Airway epithelial cell (primary cell): Measurements from ENCODE around the gene TYMP. TPM values are rescaled to one million over a fixed set of nuclear protein-coding genes. Genes with fewer than 3 reads are reported as not detected.

Experiments
- total RNA-seq: library from RNA; depleted of rRNA; stranded (reverse); fragments of >200 nt; gene quantifications from 2 replicates; pipeline ENCODE4 v1.2.3, GENCODE V29; 2015

The TYMP gene, protein sequence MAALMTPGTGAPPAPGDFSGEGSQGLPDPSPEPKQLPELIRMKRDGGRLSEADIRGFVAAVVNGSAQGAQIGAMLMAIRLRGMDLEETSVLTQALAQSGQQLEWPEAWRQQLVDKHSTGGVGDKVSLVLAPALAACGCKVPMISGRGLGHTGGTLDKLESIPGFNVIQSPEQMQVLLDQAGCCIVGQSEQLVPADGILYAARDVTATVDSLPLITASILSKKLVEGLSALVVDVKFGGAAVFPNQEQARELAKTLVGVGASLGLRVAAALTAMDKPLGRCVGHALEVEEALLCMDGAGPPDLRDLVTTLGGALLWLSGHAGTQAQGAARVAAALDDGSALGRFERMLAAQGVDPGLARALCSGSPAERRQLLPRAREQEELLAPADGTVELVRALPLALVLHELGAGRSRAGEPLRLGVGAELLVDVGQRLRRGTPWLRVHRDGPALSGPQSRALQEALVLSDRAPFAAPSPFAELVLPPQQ
- 41.4 and 51.3 TPM in 2 replicates for total RNA-seq

DNA sequence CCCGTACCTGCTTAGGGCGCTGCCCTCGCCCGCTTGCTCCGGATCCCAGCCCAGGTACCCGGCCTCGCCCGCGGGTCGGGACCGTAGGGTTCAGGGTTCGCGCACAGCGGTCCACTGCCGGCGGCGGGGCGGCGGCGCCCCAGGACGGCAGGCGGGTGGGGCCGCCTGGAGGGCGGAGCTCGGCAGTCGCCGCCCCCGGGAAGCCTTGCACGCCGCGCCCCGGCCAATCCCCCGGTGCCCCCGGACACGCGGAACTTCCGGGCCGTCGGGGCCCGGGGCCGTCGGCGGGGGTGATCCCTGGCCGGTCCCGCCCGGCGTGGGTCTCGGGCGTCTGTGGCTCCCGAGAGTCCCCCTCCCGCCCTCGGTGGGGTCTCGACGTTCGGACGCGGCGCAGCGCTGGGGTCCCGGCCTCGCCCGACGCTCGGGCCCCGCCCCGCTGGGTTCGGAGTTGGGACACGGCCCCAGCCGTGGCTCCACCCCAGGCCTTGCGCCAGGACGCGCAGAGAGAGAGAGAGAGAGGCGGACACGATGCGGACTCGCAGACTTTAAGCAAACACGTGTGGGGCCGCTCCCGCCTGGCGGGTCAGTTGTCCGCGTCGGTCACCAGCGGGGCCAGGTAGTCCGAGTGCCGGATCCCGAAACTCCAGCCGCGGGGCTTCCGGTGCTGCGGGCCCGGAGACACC is at the start of gene TYMP:
TSS of gene TYMP (minus strand) at position 116 of the 683 bp plus-strand sequence. CDS start 303 bp downstream, outside the sequence.

GRCh38 chr22:50577987-50578775 is 48.4 kb upstream of the TYMP start, which contains the start of gene CPT1B:
TSS of gene CPT1B (minus strand) at chr22:50578427. CDS start at chr22:50577915, 512 bp downstream.

DNA sequence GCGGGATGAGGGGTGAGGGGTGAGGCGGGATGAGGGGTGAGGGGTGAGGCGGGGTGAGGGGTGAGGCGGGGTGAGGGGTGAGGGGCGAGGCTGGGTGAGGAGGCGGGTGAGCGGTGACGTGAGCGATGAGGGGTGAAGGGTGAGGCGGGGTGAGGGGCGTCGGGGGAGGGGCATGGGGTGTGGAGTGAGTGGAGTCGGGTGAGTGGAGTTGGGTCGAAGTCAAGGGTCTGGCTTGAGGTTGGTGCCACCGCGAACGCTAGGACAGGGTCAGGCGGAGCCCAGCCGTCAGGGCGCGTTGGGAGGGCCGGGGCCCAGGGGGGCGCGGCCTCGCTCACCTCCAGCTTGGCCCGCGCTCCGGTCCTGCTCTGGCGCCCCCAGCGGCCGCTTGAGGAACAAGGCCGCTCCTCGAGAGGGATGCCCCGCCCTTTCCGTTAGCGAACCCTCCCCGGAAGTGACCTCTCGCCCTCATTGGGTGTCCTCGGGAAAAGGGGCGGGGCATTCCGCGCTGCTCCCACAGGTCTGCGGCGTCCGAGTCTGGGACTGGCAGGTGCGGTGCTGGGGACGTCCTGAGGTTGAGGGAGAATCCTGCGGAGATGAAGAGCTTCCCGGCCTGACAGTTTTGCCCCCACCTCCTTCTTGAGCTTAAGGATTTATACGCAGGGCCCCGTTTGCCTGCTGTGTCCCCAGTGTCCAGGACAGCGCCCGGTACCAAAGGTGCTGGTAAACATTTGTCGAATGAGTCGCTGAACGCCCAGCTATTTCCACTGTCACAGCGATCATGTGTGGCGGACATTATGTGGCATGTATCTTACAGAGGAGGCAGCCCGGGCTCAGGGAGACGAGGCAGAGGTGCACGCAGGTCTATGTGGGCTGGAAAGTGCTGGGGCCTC is 33.0 kb upstream of the TYMP start, which contains the start of gene SYCE3:
TSS of gene SYCE3 (minus strand) at position 397 of the 890 bp plus-strand sequence. CDS start 6,514 bp downstream, outside the sequence.

DNA sequence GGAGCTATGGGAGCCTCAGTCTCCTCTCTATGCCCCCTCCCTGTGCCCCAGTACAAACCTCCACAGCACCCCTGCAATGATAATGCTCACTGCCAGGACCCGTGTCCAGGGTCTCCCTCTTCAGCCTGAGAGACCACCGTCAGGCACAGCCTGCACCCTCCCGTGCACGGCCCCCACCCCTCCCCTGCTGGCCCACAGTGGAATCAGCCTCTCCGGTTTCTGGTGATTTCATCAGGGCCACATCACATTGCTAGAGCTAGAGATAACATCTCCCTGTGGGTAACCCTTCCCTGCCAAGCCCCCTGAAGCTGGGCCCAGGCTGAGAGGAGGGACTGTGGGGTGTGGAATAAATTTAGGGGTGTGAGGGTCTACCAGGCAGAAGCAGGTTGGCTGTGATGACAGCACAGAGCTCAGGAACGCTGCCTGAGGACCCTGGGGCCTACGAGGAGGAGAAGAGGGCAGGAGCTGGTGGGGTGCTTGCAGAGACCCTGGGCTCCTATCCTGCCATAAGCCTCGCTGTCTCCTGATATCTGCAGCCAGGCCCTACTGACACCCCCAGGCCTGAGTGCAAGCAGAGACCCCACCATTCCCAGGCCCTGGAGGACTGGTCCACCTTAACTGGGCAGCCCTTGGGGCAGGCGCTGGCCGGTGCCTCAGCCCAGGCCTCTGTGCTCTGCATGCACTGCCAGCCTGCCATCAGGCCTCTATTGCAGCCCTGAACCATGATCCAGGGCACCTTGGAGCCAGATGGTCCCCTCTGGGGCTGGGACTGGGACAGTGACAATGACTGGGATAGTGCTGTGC is 15.9 kb upstream of the TYMP start, which contains the start of gene KLHDC7B:
TSS of gene KLHDC7B (plus strand) at position 378 of the 804 bp plus-strand sequence. CDS start at position 723, 345 bp downstream.

DNA sequence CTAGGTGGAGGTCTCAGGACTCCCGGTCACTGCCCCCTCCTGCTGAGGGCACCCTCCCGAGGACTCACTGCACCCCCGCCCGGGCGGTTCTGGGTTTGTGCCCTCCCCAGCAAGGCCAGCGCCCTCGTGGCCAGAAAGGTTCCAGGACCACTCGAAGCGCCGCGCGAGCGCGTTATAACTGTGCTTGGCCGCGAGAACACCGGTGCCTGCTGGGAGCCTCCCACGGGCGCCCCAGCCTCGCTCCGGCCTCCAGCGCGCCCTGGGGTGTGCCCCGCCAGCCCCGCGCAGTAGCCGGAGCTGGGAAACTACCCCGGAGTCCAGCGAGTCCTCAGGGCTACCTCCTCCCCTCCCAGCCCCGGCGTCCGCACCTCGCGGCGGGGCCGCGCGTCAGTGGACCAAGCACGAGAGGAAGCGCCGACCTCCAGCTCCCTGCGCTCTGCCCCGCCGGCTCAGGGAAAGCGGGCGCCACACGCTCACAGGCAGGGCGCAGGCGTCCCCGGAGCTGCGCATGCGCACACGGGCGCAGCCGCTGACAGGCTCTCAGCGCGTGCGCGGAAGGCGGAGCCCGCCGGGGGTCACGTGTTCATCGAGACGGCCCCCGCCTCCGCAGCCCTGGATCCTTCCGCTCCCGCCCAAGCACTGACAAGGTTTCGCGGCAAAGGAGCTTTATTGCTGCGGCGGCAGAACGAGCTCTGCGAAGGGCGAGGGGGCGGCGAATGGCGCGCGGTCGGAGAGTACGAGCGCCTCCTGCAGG is 4.5 kb downstream of the TYMP start, which contains the start of gene SCO2:
TSS of gene SCO2 (minus strand) at position 495 of the 754 bp plus-strand sequence. CDS start 1,187 bp downstream, outside the sequence.

DNA sequence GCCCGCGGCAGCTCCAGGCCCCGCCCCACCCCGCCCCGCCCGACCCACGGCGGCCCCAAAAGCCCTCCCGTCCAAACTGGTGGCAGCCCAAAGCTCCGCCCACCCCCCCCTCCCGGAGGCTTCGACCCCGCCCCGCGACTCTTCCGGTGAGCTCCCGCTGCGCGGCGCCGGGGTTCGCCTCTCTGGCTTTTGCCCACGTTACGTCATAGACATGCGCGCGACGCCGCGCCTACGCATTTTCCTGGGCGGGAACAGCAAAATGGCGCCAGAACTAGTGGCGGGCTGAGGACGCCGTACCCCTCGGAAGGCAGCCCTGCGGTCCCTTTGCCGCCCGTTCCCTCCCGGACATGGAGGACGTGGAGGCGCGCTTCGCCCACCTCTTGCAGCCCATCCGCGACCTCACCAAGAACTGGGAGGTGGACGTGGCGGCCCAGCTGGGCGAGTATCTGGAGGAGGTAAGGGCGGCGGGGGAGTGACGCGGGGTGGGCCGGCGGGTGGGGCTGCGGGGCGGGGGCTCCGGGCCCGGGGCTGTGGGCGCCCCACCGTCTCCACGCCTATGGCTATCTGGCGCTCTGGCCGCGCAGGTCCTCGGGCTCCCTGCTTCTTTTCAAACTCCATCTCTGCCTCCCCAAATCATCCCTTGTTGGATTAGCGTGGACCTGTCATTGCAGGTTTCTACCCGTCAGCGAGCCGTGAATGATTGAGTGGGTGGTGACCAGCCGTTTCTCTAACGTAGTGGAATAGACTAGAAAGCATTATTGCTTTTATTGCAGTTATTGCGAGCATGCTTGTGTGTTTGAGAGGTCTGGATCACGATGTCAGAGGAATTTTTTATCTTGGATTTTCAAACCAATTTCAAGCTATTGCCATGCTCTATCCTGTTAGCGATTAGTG is 21.6 kb downstream of the TYMP start, which contains the start of gene NCAPH2:
TSS of gene NCAPH2 (plus strand) at position 234 of the 894 bp plus-strand sequence. CDS start at position 348, 114 bp downstream.

DNA sequence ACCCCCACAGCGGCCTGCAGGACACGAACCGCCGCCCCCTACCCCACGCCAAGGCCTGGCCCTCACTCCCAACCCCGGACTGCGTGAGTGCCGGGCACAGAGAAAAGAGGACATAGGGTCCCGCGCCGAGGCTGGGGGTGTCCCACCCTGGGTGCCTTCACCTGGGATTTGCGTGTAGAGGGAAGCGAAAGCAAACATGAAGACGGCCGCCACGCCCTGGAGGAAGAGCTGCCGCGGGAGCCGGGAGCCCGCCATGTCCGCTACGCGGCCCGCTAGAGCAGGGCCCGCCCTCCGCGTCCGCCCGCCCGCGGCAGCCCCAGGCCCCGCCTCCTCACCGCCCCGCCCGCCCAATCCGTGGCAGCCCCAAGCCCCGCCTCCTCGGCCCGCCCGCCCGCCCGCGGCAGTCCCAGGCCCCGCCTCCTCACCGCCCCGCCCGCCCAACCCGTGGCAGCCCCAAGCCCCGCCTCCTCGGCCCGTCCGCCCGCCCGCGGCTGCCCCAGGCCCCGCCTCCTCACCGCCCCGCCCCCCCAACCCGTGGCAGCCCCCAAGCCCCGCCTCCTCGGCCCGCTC is 22.3 kb downstream of the TYMP start, which contains the start of gene LMF2:
TSS of gene LMF2 (minus strand) at position 282 of the 570 bp plus-strand sequence. CDS start at position 255, 27 bp downstream.

GRCh38 chr22:50486561-50487289 is 43.1 kb downstream of the TYMP start, which contains the start of gene MIOX:
TSS of gene MIOX (plus strand) at chr22:50486859. CDS start at chr22:50486898, 39 bp downstream.

DNA sequence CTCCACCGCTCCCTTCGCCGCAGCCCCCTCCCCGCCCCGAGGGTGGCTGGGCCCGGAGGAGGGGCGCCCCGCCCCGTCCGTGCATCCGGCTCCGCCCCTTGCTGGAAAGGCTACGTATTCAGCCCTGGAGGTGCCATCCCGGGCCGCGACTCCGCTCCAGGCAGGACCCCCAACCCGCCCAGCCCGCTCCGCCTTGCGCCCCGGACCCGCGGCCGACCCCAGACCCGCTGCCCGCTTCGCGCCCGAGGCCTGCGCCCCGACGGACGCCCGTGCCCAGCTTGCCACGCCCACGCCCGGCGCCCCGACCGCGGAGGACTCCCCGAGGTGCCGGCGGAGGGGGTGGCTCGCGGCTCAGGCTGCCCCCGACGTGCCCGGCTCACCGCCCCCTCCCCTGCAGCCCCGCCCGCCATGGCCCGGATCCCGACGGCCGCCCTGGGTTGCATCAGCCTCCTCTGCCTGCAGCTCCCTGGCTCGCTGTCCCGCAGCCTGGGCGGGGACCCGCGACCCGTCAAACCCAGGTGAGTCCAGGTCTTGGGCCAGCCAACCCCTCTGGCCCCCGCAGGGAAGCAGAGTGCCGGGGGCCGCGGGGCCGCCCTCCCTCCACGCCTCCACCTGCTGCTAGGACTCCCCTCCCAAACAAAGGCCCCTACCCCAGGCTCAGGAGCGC is 48.2 kb downstream of the TYMP start, which contains the start of gene ADM2:
TSS of gene ADM2 (plus strand) at position 104 of the 667 bp plus-strand sequence. CDS start at position 409, 305 bp downstream.

Other genes with a start within 250 kb of the TYMP start
- gene PLXNB2, start 222.4 kb downstream of the TYMP start, total RNA-seq: 184 and 221 TPM in 2 replicates
- 0.37 and 1.3 TPM in 2 replicates for gene DENND6B, start 203.0 kb downstream of the TYMP start, total RNA-seq
- gene PPP6R2, start 186.7 kb downstream of the TYMP start, total RNA-seq: 45.2 and 49.7 TPM in 2 replicates
- gene SBF1, start 55.0 kb downstream of the TYMP start, total RNA-seq: 62.7 and 82.7 TPM in 2 replicates
- gene ADM2, start 48.5 kb downstream of the TYMP start, total RNA-seq: 1.4 and 1.6 TPM in 2 replicates
- gene MIOX, start 43.2 kb downstream of the TYMP start, total RNA-seq: not detected in 2 replicates
- gene LMF2, start 22.3 kb downstream of the TYMP start, total RNA-seq: 46.5 and 55.9 TPM in 2 replicates
- 38.6 and 55.7 TPM in 2 replicates for gene NCAPH2, start 21.8 kb downstream of the TYMP start, total RNA-seq
- 1.8 TPM in 1 of 2 replicates, not detected in the other for gene SCO2, start 4.4 kb downstream of the TYMP start, total RNA-seq
- not detected in 2 replicates for gene KLHDC7B, start 15.9 kb upstream of the TYMP start, total RNA-seq
- gene SYCE3, start 32.9 kb upstream of the TYMP start, total RNA-seq: 1.1 TPM in 1 of 2 replicates, not detected in the other
- 1.1 and 1.5 TPM in 2 replicates for gene CPT1B, start 48.4 kb upstream of the TYMP start, total RNA-seq
- 27.2 and 42.6 TPM in 2 replicates for gene CHKB, start 52.8 kb upstream of the TYMP start, total RNA-seq
- 0.35 and 0.65 TPM in 2 replicates for gene MAPK8IP2, start 70.8 kb upstream of the TYMP start, total RNA-seq
- gene ARSA, start 98.1 kb upstream of the TYMP start, total RNA-seq: 39.0 and 44.2 TPM in 2 replicates
- 1.8 and 3.1 TPM in 2 replicates for gene SHANK3, start 142.8 kb upstream of the TYMP start, total RNA-seq
- gene ACR, start 208.2 kb upstream of the TYMP start, total RNA-seq: not detected in 2 replicates